GM12892 (cell line): ENCODE data around the gene IGSF22.

Experiments
- POLR2A ChIP-seq: IDR thresholded peaks from 2 replicates; pipeline ENCODE4 v1.6.1; 2011; ENCODE audit warnings: low read depth, low read length, control low read depth
- TAF1 ChIP-seq: IDR thresholded peaks from 2 replicates; pipeline ENCODE4 v1.6.1; 2011; ENCODE audit warnings: low read depth, mild to moderate bottlenecking, control low read depth, low read length, borderline replicate concordance

DNA sequence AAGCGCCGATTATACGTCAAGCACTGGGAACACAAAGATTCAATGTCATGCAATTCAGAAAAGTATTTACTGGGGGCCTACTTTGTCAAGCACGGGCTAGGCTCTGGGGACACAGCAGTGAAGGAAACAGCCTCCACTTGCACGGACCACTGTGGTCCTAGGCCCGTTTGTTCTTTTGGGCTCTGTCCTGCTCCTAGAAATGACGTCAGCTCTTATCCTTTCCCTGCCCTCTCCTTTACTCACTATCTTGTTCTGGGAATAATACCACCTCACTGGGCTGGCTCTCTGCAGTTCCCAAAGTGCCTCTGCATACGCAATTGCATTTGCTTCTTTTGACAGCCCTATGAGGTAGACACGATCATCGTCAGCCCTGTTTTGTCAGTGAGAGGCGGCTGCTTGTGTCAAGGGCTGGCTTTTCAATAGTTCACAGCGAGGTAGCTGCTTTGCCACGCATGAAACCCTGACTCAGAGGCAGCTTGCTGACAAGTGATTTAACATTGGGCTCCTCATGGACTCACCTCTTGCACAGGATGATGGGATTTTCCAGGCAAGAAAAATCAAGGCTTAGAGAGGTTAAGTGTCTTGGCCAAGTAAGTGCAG, 22.9 kb upstream of the IGSF22 start:
- TF ChIP-seq POLR2A = no peak
- no peak for TF ChIP-seq TAF1
